Liver (tissue), 9 donors: ENCODE results near the gene OPN4. TPM values are rescaled to one million over a fixed set of nuclear protein-coding genes. Genes with fewer than 3 reads are reported as not detected.

ENCODE experiments used
- DNase-seq: peaks from one replicate; pipeline ENCODE4 v3.0.0-alpha.2; 2017; ENCODE audit warnings: low spot score
- H3K27ac ChIP-seq, 2 donors: one replicate each; pipeline ENCODE4 v1.7.0; 2013; ENCODE audit warnings: inconsistent platforms in 2 of 2, low read length in 2 of 2, control low read depth in 1 of 2, low read depth in 1 of 2, mild to moderate bottlenecking in 1 of 2
- H3K27me3 ChIP-seq, 4 donors: one replicate each; pipeline versions ENCODE4 v1.6.1 to v1.7.0; 2013; ENCODE audit warnings: low read length in 3 of 4, inconsistent platforms in 1 of 4, mild to moderate bottlenecking in 1 of 4, moderate library complexity in 1 of 4; ENCODE audit not compliant: control insufficient read depth in 4 of 4, insufficient read depth in 4 of 4
- H3K36me3 ChIP-seq, 4 donors: one replicate each; pipeline versions ENCODE4 v1.6.1 to v1.7.0; 2013; ENCODE audit warnings: low read length in 3 of 4, mild to moderate bottlenecking in 3 of 4, low read depth in 1 of 4, moderate library complexity in 1 of 4; ENCODE audit not compliant: control insufficient read depth in 4 of 4, insufficient read depth in 3 of 4
- H3K4me1 ChIP-seq, 4 donors: one replicate each; pipeline versions ENCODE4 v1.6.1 to v1.7.0; 2013; ENCODE audit warnings: low read length in 3 of 4, mild to moderate bottlenecking in 3 of 4, moderate library complexity in 1 of 4; ENCODE audit not compliant: control insufficient read depth in 4 of 4, insufficient read depth in 4 of 4
- H3K4me3 ChIP-seq, 3 donors: one replicate each; pipeline versions ENCODE4 v1.6.1 to v1.7.0; 2013; ENCODE audit warnings: low read length in 3 of 3, control low read depth in 1 of 3, low read depth in 1 of 3, mild to moderate bottlenecking in 1 of 3
- H3K9ac ChIP-seq, 2 donors: one replicate each; pipeline ENCODE4 v1.7.0; 2013; ENCODE audit warnings: low read length in 2 of 2, mild to moderate bottlenecking in 2 of 2, moderate library complexity in 2 of 2, control low read depth in 1 of 2, low read depth in 1 of 2
- H3K9me3 ChIP-seq, 4 donors: one replicate each; pipeline versions ENCODE4 v1.6.1 to v1.7.0; 2013; ENCODE audit warnings: low read length in 3 of 4; ENCODE audit not compliant: control insufficient read depth in 4 of 4
- ATF3 ChIP-seq: IDR thresholded peaks from 2 replicates; pipeline ENCODE4 v1.6.1; 2016; ENCODE audit warnings: antibody characterized with exemption
- EGR1 ChIP-seq, 2 donors: IDR thresholded peaks; 2 replicates each; pipeline ENCODE4 v1.6.1; 2016 to 2018; ENCODE audit warnings: antibody characterized with exemption in 2 of 2, low read depth in 2 of 2
- FOXA1 ChIP-seq: IDR thresholded peaks from 2 replicates; pipeline ENCODE4 v1.6.1; 2016; ENCODE audit warnings: antibody characterized with exemption
- FOXA2 ChIP-seq: IDR thresholded peaks from 2 replicates; pipeline ENCODE4 v1.6.1; 2016; ENCODE audit warnings: antibody characterized with exemption
- GABPA ChIP-seq, 2 donors: IDR thresholded peaks in 1 of 2; conservative IDR thresholded peaks in 1 of 2; 2 replicates each; pipeline ENCODE4 v1.6.1; 2016; ENCODE audit warnings: antibody characterized with exemption in 2 of 2, mild to moderate bottlenecking in 1 of 2, moderate library complexity in 1 of 2
- HNF4A ChIP-seq, 2 donors: conservative IDR thresholded peaks; 2 replicates each; pipeline ENCODE4 v1.6.1; 2016; ENCODE audit warnings: antibody characterized with exemption in 2 of 2, mild to moderate bottlenecking in 2 of 2
- HNF4G ChIP-seq: IDR thresholded peaks from 2 replicates; pipeline ENCODE4 v1.6.1; 2016; ENCODE audit warnings: antibody characterized with exemption
- JUND ChIP-seq, 2 donors: IDR thresholded peaks; 2 replicates each; pipeline ENCODE4 v1.6.1; 2016; ENCODE audit warnings: antibody characterized with exemption in 2 of 2
- MAX ChIP-seq: IDR thresholded peaks from 2 replicates; pipeline ENCODE4 v1.6.1; 2016; ENCODE audit warnings: antibody characterized with exemption
- NR2F2 ChIP-seq: IDR thresholded peaks from 2 replicates; pipeline ENCODE4 v1.6.1; 2016; ENCODE audit warnings: antibody characterized with exemption
- RAD21 ChIP-seq, 2 donors: IDR thresholded peaks; 2 replicates each; pipeline ENCODE4 v1.6.1; 2016; ENCODE audit warnings: antibody characterized with exemption in 2 of 2, mild to moderate bottlenecking in 2 of 2
- RXRA ChIP-seq, 2 donors: IDR thresholded peaks; 2 replicates each; pipeline ENCODE4 v1.6.1; 2017 to 2018; ENCODE audit warnings: antibody characterized with exemption in 2 of 2, mild to moderate bottlenecking in 1 of 2
- SP1 ChIP-seq: IDR thresholded peaks from 2 replicates; pipeline ENCODE4 v1.6.1; 2018; ENCODE audit warnings: antibody characterized with exemption, mild to moderate bottlenecking
- TAF1 ChIP-seq: conservative IDR thresholded peaks from 2 replicates; pipeline ENCODE4 v1.6.1; 2016; ENCODE audit warnings: antibody characterized with exemption, mild to moderate bottlenecking
- YY1 ChIP-seq: IDR thresholded peaks from 2 replicates; pipeline ENCODE4 v1.6.1; 2016; ENCODE audit warnings: antibody characterized with exemption, mild to moderate bottlenecking
- WGBS: extraction: QIAGEN DNeasy Blood & Tissue Kit; methylation state at CpG from one replicate; pipeline ENCODE4 v1.1.7; 2013; 5-methylcytosine and 5-hydroxymethylcytosine counted together
- polyA plus RNA-seq, 2 donors: library from polyadenylated mRNA; stranded (reverse) in 1 of 2; unstranded in 1 of 2; fragments of 200-250 nt in 1 of 2; fragments of >200 nt in 1 of 2; fragmentation: Nextera tagmentation in 1 of 2; extraction: Ambion mirVana in 1 of 2; gene quantifications; one replicate each; pipeline versions ENCODE4 v1.2.1 to v1.2.3, GENCODE V29; 2013 to 2015
- total RNA-seq, 2 donors: library from RNA; depleted of rRNA; stranded (reverse); fragments of >200 nt; gene quantifications; one replicate each; pipeline ENCODE4 v1.2.3, GENCODE V29; 2014
- TF ChIP-seq, protein P1 (sequence below): fragments of 150-350 bp; IDR thresholded peaks from 2 replicates; pipeline ENCODE4 v1.5.1; 2017; ENCODE audit warnings: improper control_type of control experiment, low read depth, low read length; ENCODE audit not compliant: missing input control
- TF ChIP-seq, protein P2 (sequence below): IDR thresholded peaks from 2 replicates; pipeline ENCODE4 v1.6.1; 2016; ENCODE audit warnings: antibody characterized with exemption, mild to moderate bottlenecking
- TF ChIP-seq, protein P3 (sequence below): IDR thresholded peaks from 2 replicates; pipeline ENCODE4 v1.6.1; 2016; ENCODE audit warnings: antibody characterized with exemption
- donor health status: healthy.
- donor health status: healthy.
- donor health status: healthy.
- donor health status: healthy.
- donor health status: healthy.

The OPN4 gene
- total and polyA plus RNA-seq, 4 donors = not detected

GRCh38 chr10:86703176-86703575, 48.8 kb downstream of the OPN4 start (continued):
- TF ChIP-seq RXRA (IDR thresholded peaks at IDR 0.05) (no peak), TAF1 (no peak), ATF3 (no peak)

DNA sequence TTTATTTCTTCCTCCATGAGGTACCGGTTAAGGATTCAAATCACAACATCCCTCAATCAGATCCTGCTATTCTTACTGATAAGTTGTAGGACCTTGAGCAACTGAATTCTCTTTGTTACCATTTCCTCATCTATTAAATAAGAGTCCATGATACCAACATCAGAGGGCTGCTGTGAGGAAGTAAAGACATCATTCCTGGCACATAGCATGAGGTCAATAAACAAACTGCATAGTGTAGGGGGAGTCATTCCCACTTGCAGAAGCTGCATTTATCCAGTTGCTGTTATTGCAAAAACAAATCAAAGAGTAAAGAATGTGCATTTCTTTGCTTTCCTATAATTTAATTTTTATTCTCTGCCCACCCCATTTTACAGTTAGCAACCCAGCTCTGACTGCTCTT, 50.8 kb downstream of the OPN4 start:
- H3K27ac ChIP-seq = no peak overlapping the region
- H3K27me3 ChIP-seq = no peaks in the 10 kb centered on the region
- H3K4me3 ChIP-seq = no peak overlapping the region
- TF ChIP-seq EGR1 (IDR thresholded peaks at IDR 0.05; ENCODE audit: low read depth in 2 of 2) (no peak), MAX (no peak), FOXA2 (no peak), NR2F2 (no peak), FOXA1 (no peak), HNF4G (no peak), RXRA (IDR thresholded peaks at IDR 0.05) (no peak), JUND (IDR thresholded peaks at IDR 0.05) (no peak), YY1 (no peak), SP1 (no peak), ATF3 (no peak), HNF4A (conservative IDR thresholded peaks at IDR 0.05) (no peak), GABPA (IDR thresholded peaks at IDR 0.05 in 1 of 2, conservative IDR thresholded peaks at IDR 0.05 in 1 of 2) (no peak), TAF1 (no peak), RAD21 (IDR thresholded peaks at IDR 0.05) (no peak)
- TF ChIP-seq, protein P1, sequence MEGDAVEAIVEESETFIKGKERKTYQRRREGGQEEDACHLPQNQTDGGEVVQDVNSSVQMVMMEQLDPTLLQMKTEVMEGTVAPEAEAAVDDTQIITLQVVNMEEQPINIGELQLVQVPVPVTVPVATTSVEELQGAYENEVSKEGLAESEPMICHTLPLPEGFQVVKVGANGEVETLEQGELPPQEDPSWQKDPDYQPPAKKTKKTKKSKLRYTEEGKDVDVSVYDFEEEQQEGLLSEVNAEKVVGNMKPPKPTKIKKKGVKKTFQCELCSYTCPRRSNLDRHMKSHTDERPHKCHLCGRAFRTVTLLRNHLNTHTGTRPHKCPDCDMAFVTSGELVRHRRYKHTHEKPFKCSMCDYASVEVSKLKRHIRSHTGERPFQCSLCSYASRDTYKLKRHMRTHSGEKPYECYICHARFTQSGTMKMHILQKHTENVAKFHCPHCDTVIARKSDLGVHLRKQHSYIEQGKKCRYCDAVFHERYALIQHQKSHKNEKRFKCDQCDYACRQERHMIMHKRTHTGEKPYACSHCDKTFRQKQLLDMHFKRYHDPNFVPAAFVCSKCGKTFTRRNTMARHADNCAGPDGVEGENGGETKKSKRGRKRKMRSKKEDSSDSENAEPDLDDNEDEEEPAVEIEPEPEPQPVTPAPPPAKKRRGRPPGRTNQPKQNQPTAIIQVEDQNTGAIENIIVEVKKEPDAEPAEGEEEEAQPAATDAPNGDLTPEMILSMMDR = no peak
- TF ChIP-seq, protein P2, sequence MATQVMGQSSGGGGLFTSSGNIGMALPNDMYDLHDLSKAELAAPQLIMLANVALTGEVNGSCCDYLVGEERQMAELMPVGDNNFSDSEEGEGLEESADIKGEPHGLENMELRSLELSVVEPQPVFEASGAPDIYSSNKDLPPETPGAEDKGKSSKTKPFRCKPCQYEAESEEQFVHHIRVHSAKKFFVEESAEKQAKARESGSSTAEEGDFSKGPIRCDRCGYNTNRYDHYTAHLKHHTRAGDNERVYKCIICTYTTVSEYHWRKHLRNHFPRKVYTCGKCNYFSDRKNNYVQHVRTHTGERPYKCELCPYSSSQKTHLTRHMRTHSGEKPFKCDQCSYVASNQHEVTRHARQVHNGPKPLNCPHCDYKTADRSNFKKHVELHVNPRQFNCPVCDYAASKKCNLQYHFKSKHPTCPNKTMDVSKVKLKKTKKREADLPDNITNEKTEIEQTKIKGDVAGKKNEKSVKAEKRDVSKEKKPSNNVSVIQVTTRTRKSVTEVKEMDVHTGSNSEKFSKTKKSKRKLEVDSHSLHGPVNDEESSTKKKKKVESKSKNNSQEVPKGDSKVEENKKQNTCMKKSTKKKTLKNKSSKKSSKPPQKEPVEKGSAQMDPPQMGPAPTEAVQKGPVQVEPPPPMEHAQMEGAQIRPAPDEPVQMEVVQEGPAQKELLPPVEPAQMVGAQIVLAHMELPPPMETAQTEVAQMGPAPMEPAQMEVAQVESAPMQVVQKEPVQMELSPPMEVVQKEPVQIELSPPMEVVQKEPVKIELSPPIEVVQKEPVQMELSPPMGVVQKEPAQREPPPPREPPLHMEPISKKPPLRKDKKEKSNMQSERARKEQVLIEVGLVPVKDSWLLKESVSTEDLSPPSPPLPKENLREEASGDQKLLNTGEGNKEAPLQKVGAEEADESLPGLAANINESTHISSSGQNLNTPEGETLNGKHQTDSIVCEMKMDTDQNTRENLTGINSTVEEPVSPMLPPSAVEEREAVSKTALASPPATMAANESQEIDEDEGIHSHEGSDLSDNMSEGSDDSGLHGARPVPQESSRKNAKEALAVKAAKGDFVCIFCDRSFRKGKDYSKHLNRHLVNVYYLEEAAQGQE = no peak
- TF ChIP-seq, protein P3, sequence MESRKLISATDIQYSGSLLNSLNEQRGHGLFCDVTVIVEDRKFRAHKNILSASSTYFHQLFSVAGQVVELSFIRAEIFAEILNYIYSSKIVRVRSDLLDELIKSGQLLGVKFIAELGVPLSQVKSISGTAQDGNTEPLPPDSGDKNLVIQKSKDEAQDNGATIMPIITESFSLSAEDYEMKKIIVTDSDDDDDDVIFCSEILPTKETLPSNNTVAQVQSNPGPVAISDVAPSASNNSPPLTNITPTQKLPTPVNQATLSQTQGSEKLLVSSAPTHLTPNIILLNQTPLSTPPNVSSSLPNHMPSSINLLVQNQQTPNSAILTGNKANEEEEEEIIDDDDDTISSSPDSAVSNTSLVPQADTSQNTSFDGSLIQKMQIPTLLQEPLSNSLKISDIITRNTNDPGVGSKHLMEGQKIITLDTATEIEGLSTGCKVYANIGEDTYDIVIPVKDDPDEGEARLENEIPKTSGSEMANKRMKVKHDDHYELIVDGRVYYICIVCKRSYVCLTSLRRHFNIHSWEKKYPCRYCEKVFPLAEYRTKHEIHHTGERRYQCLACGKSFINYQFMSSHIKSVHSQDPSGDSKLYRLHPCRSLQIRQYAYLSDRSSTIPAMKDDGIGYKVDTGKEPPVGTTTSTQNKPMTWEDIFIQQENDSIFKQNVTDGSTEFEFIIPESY = no peak
- no peaks in the 10 kb centered on the region for H3K36me3 ChIP-seq
- 94% methylated on average over 1 of the region's 1 CpG for WGBS
- no peak for DNase-seq
- no peaks in the 10 kb centered on the region for H3K9me3 ChIP-seq
- H3K4me1 ChIP-seq = no peaks in the 10 kb centered on the region
- H3K9ac ChIP-seq = no peak overlapping the region
